IMR-90 (cell line): ENCODE measurements around the gene MLLT3. TPM values are rescaled to one million over a fixed set of nuclear protein-coding genes. Genes with fewer than 3 reads are reported as not detected.
A peak's percentile ranks its signal among the peaks of the same experiment; 100 is the strongest.

Experiments used
- ATAC-seq: fragments of 200-7000 bp; cut with Tn5 transposase; 2 replicates; pipeline ENCODE4 v1.9.1; 2020; ENCODE audit warnings: low read depth, mild to moderate bottlenecking, moderate library complexity
- BruUV-seq: library from RNA; stranded (reverse); fragments of 400-500 nt; replicated peaks from 2 replicates; lab custom pipeline; 2021; lab: Mats Ljungman, UMichigan
- CTCF ChIA-PET: fragments of 300-600 bp; formaldehyde crosslinking; extraction: SDS; loops from one replicate; lab custom pipeline; 2021; ENCODE audit warnings: antibody characterized with exemption; lab: Yijun Ruan, JAX
- POLR2A ChIA-PET: fragments of 300-600 bp; sonication (Branson Sonifier 250); formaldehyde crosslinking; loops from one replicate; lab custom pipeline; 2022; ENCODE audit warnings: antibody characterized with exemption; ENCODE audit not compliant: unreplicated experiment; lab: Charles Lee
- DNase-seq: peaks from one replicate; pipeline ENCODE4 v3.0.0; 2013
- H2AFZ ChIP-seq: replicated peaks from 2 replicates; pipeline ENCODE3; 2013; ENCODE audit warnings: low read length, mild to moderate bottlenecking; ENCODE audit not compliant: poor library complexity
- H2AK5ac ChIP-seq: 2 replicates; pipeline ENCODE4 v1.6.1; 2013; ENCODE audit warnings: low read depth, low read length, inconsistent platforms
- H2AK9ac ChIP-seq: replicated peaks from 2 replicates; pipeline ENCODE3; 2013; ENCODE audit warnings: mild to moderate bottlenecking, low read depth, low read length, moderate library complexity; ENCODE audit not compliant: poor library complexity
- H2BK120ac ChIP-seq: 2 replicates; pipeline ENCODE4 v1.6.1; 2013; ENCODE audit warnings: low read depth, low read length, inconsistent platforms
- H2BK15ac ChIP-seq: 3 replicates; pipeline ENCODE4 v1.6.1; 2013; ENCODE audit warnings: low read depth, low read length, inconsistent platforms
- H2BK20ac ChIP-seq: 2 replicates; pipeline ENCODE4 v1.6.1; 2013; ENCODE audit warnings: low read depth, mild to moderate bottlenecking, inconsistent platforms, low read length, moderate library complexity
- H2BK5ac ChIP-seq: 2 replicates; pipeline ENCODE4 v1.6.1; 2013; ENCODE audit warnings: mild to moderate bottlenecking, low read depth, low read length, inconsistent platforms; ENCODE audit not compliant: poor library complexity, severe bottlenecking
- H3K14ac ChIP-seq: replicated peaks from 2 replicates; pipeline ENCODE4 v1.6.1; 2013; ENCODE audit warnings: low read depth, low read length, inconsistent platforms
- H3K18ac ChIP-seq: 2 replicates; pipeline ENCODE4 v1.6.1; 2013; ENCODE audit warnings: low read depth, low read length, control low read depth
- H3K23ac ChIP-seq: 2 replicates; pipeline ENCODE4 v1.6.1; 2013; ENCODE audit warnings: low read depth, low read length, inconsistent platforms
- H3K27ac ChIP-seq: 2 replicates; pipeline ENCODE4 v1.5.1; 2013; ENCODE audit warnings: mild to moderate bottlenecking, control low read depth, low read length; ENCODE audit not compliant: insufficient read depth
- H3K27me3 ChIP-seq: 2 replicates; pipeline ENCODE4 v1.6.1; 2013; ENCODE audit warnings: low read length; ENCODE audit not compliant: control insufficient read depth, insufficient read depth
- H3K36me3 ChIP-seq: 2 replicates; pipeline ENCODE4 v1.6.1; 2013; ENCODE audit warnings: low read length, mixed read lengths; ENCODE audit not compliant: control insufficient read depth, insufficient read depth
- H3K4ac ChIP-seq: 2 replicates; pipeline ENCODE4 v1.6.1; 2013; ENCODE audit warnings: low read depth, low read length, inconsistent platforms
- H3K4me1 ChIP-seq: 2 replicates; pipeline ENCODE4 v1.6.1; 2013; ENCODE audit warnings: low read length, mixed read lengths; ENCODE audit not compliant: control insufficient read depth, insufficient read depth
- H3K4me2 ChIP-seq: 2 replicates; pipeline ENCODE4 v1.6.1; 2013; ENCODE audit warnings: low read depth, mild to moderate bottlenecking, control low read depth, low read length, moderate library complexity
- H3K4me3 ChIP-seq: 2 replicates; pipeline ENCODE4 v1.5.1; 2013; ENCODE audit warnings: low read depth, mild to moderate bottlenecking, control low read depth, low read length, moderate library complexity; ENCODE audit not compliant: insufficient read depth
- H3K56ac ChIP-seq: 2 replicates; pipeline ENCODE4 v1.6.1; 2013; ENCODE audit warnings: low read length, inconsistent platforms; ENCODE audit not compliant: insufficient read depth; ENCODE audit errors: extremely low read depth
- H3K79me1 ChIP-seq, 2 experiments: 2 replicates each; pipeline ENCODE4 v1.6.1; 2013; ENCODE audit warnings: low read length in 2 of 2, inconsistent platforms in 1 of 2, low read depth in 1 of 2
- H3K9ac ChIP-seq: 2 replicates; pipeline ENCODE4 v1.6.1; 2013; ENCODE audit warnings: low read depth, low read length, control low read depth
- H3K9me1 ChIP-seq: 2 replicates; pipeline ENCODE4 v1.6.1; 2013; ENCODE audit warnings: low read length, inconsistent platforms; ENCODE audit not compliant: insufficient read depth
- H3K9me3 ChIP-seq: 2 replicates; pipeline ENCODE4 v1.6.1; 2013; ENCODE audit warnings: low read length; ENCODE audit not compliant: control insufficient read depth, insufficient read depth
- H4K20me1 ChIP-seq: 2 replicates; pipeline ENCODE4 v1.6.1; 2013; ENCODE audit warnings: low read length, inconsistent platforms; ENCODE audit not compliant: insufficient read depth
- H4K5ac ChIP-seq: 2 replicates; pipeline ENCODE4 v1.6.1; 2013; ENCODE audit warnings: mild to moderate bottlenecking, low read depth, low read length, control low read depth
- H4K8ac ChIP-seq, 2 experiments: 2 replicates each; pipeline ENCODE4 v1.6.1; 2013; ENCODE audit warnings: low read depth in 2 of 2, low read length in 2 of 2, control low read depth in 1 of 2, inconsistent platforms in 1 of 2
- H4K91ac ChIP-seq: 2 replicates; pipeline ENCODE4 v1.6.1; 2013; ENCODE audit warnings: low read depth, low read length, inconsistent platforms; ENCODE audit not compliant: insufficient read depth
- CEBPB ChIP-seq: IDR thresholded peaks from 2 replicates; pipeline ENCODE4 v1.6.1; 2012; ENCODE audit warnings: low read depth, low read length, improper control_type of control experiment
- SMC3 ChIP-seq: fragments of 150-350 bp; IDR thresholded peaks from 2 replicates; pipeline ENCODE4 v1.6.1; 2016; ENCODE audit warnings: low read depth, mild to moderate bottlenecking, antibody characterized with exemption, low read length, moderate library complexity
- WGBS, 2 experiments: methylation state at CpG; one replicate each; pipeline versions ENCODE4 v1.1.5 to v1.1.7; 2013; ENCODE audit warnings: missing lambda C conversion rate in 2 of 2; ENCODE audit not compliant: insufficient read length in 1 of 2; ENCODE audit errors: extremely low coverage in 2 of 2; 5-methylcytosine and 5-hydroxymethylcytosine counted together
- dilution Hi-C: fragments of 300-500 bp; cut with HindIII; formaldehyde crosslinking; loops from one replicate; pipeline ENCODE4 v1.14.3; 2018; ENCODE audit warnings: low sequenced_read_pairs; ENCODE audit not compliant: unreplicated experiment
- in situ Hi-C: fragments of 300-500 bp; cut with MboI; formaldehyde crosslinking; loops from 3 replicates; pipeline ENCODE4 v1.14.3; 2019; ENCODE audit warnings: low sequenced_read_pairs, inconsistent platforms, mixed read lengths
- intact Hi-C: fragments of 100-400 bp; cut with micrococcal nuclease; formaldehyde crosslinking; loops from 2 replicates; pipeline ENCODE4 v1.10.0; 2022
- polyA plus RNA-seq, 3 experiments: library from polyadenylated mRNA; depleted of rRNA; stranded (reverse); fragments of >200 nt; gene quantifications; 2 replicates each; pipeline ENCODE4 v1.2.3, GENCODE V29; 2012; ENCODE audit warnings: low replicate concordance in 1 of 3
- total RNA-seq: library from RNA; depleted of rRNA; stranded (reverse); fragments of >200 nt; gene quantifications from 2 replicates; pipeline ENCODE4 v1.2.3, GENCODE V29; 2012

MLLT3 gene
- total and polyA plus RNA-seq, 2 of the 4 experiments (the other 2 are of a cell fraction), result 10.4 to 21.1 TPM

GRCh38 chr9:20505574-20505973 is 116.7 kb downstream of the MLLT3 start:
- Histone ChIP-seq H4K8ac (no peak overlapping the region), H4K5ac (no peak overlapping the region), H2AK5ac (no peak overlapping the region), H3K9me3 (no peaks in the 10 kb centered on the region), H2BK20ac (no peak overlapping the region), H3K14ac (no peak overlapping the region), H3K4ac (no peak overlapping the region), H2AFZ (no peak overlapping the region), H3K4me1 (peaks cover 2% of the 10 kb centered on the region; the same call in 1 of the 2 replicates), H3K18ac (no peak overlapping the region), H3K4me2 (no peak overlapping the region), H3K27ac (no peak overlapping the region), H2AK9ac (no peak overlapping the region), H2BK120ac (no peak overlapping the region), H3K4me3 (no peak overlapping the region), H3K23ac (no peak overlapping the region), H3K9me1 (peaks cover 2% of the 10 kb centered on the region; the same call in 1 of the 2 replicates), H3K9ac (no peak overlapping the region), H2BK15ac (no peak overlapping the region), H3K27me3 (no peaks in the 10 kb centered on the region), H3K79me1 (peaks cover 6 to 16% of the 10 kb centered on the region in 2 experiments; a peak in 2 of 4 replicates), H3K56ac (no peak overlapping the region), H4K91ac (no peak overlapping the region), H3K36me3 (no peaks in the 10 kb centered on the region), H4K20me1 (no peaks in the 10 kb centered on the region), H2BK5ac (no peak overlapping the region)
- WGBS, 2 experiments, result 97% methylated on average over 4 of the region's 5 CpGs; no CpG with 5 or more reads in 1 of the 2 experiments
- BruUV-seq, result no TSS peak
- intact Hi-C loops, result no loop called here
- ChIA-PET POLR2A (no interaction called here), CTCF (interaction anchor here (0.6 kb wide), 1 partner anchor 512 kb away, joined by 3 read pairs; no protein-coding TSS in a partner anchor)
- no peak for DNase-seq
- in situ Hi-C loops, result no loop called here
- TF ChIP-seq SMC3, result no peak
- peak; percentile 72 for TF ChIP-seq CEBPB
- dilution Hi-C loops, result no loop called here
- no peak for ATAC-seq
